Adrenal gland (tissue), 12 donors: ENCODE data around the gene CLCN7. TPM values are rescaled to one million over a fixed set of nuclear protein-coding genes. Genes with fewer than 3 reads are reported as not detected.

Experiments
- DNase-seq, 7 donors: peaks; one replicate each; pipeline ENCODE4 v3.0.0-alpha.2; 2019 to 2020
- H3K27ac ChIP-seq, 5 donors: fragments of 200-600 bp; sonication (generic) in 4 of 5; 1 replicate in 3 of 5; 2 replicates in 2 of 5; pipeline versions ENCODE4 v1.5.1 to v1.8.0; 2016 to 2020; ENCODE audit warnings: mild to moderate bottlenecking in 1 of 5
- H3K27me3 ChIP-seq: fragments of 200-600 bp; 2 replicates; pipeline ENCODE4 v1.8.0; 2021
- H3K36me3 ChIP-seq, 2 donors: fragments of 200-600 bp; replicated peaks in 1 of 2; 1 replicate in 1 of 2; 2 replicates in 1 of 2; pipeline versions ENCODE4 v1.5.1 to v1.8.0; 2018 to 2022
- H3K4me1 ChIP-seq, 2 donors: fragments of 200-600 bp; replicated peaks in 1 of 2; 1 replicate in 1 of 2; 2 replicates in 1 of 2; pipeline versions ENCODE4 v1.5.1 to v1.8.0; 2018 to 2021
- H3K4me3 ChIP-seq, 4 donors: fragments of 200-600 bp; sonication (generic) in 3 of 4; one replicate each; pipeline ENCODE4 v1.5.1; 2016 to 2018
- H3K9me3 ChIP-seq, 3 donors: fragments of 200-600 bp; sonication (generic) in 1 of 3; replicated peaks in 1 of 3; 1 replicate in 2 of 3; 2 replicates in 1 of 3; pipeline versions ENCODE4 v1.5.1 to v1.8.0; 2016 to 2021
- POLR2A ChIP-seq, 2 donors: fragments of 450-650 bp; IDR thresholded peaks; one replicate each; pipeline ENCODE4 v1.6.1; 2017; ENCODE audit warnings: antibody characterized with exemption in 2 of 2, mild to moderate bottlenecking in 2 of 2, moderate library complexity in 1 of 2
- WGBS, 4 donors: extraction: QIAGEN DNeasy Blood & Tissue Kit in 2 of 4; methylation state at CpG; one replicate each; pipeline versions ENCODE4 v1.1.5 to v1.1.7; 2013 to 2017; 5-methylcytosine and 5-hydroxymethylcytosine counted together
- intact Hi-C, 2 donors: fragments of 100-400 bp; cut with DNase I; formaldehyde crosslinking; loops; one replicate each; pipeline versions ENCODE4 v1.14.1 to v1.15.0; 2022 to 2023
- polyA plus RNA-seq, 3 donors: library from polyadenylated mRNA; stranded (reverse); fragments of 200-250 nt in 2 of 3; fragments of 350-450 nt in 1 of 3; fragmentation: Illumina TruSeq in 1 of 3; extraction: RNeasy Lipid Tissue Mini Kit (QIAGEN cat#74804) in 1 of 3; gene quantifications; one replicate each; pipeline ENCODE4 v1.2.3, GENCODE V29; 2013 to 2014
- total RNA-seq, 9 donors: library from RNA; depleted of rRNA in 4 of 9; stranded (reverse); fragments of >200 nt in 4 of 9; fragments of 120-200 nt in 1 of 9; fragmentation: NEBNext Ultra II Directional in 1 of 9; extraction: Animal tissue kit (Norgen Biotek cat#: 25700) in 1 of 9; gene quantifications; one replicate each; pipeline versions ENCODE4 v1.1.0 to v1.2.4, GENCODE V29; 2013 to 2023
- TF ChIP-seq, protein P1 (sequence below), 6 experiments: fragments of 450-650 bp in 4 of 6; fragments of 200-600 bp in 2 of 6; sonication (generic) in 1 of 6; IDR thresholded peaks; 1 replicate in 5 of 6; 2 replicates in 1 of 6; pipeline versions ENCODE4 v1.5.1 to v1.8.0; 2016 to 2021; ENCODE audit warnings: antibody characterized with exemption in 6 of 6, mild to moderate bottlenecking in 2 of 6, moderate library complexity in 1 of 6
- donor health status: healthy with polysubstance abuse.
- donor health status: Bipolar disorder and iron deficiency.
- donor health status: DM: yes; HTN: yes; CAD: no.
- donor health status: DM: no; HTN: no; CAD: no.
- donor health status: DM: no; HTN: no; CAD: no.
- donor health status: DM: yes; HTN: yes; CAD: no.

Gene CLCN7
- total and polyA plus RNA-seq, 12 donors = 25.3 to 369 (median 127) TPM

DNA sequence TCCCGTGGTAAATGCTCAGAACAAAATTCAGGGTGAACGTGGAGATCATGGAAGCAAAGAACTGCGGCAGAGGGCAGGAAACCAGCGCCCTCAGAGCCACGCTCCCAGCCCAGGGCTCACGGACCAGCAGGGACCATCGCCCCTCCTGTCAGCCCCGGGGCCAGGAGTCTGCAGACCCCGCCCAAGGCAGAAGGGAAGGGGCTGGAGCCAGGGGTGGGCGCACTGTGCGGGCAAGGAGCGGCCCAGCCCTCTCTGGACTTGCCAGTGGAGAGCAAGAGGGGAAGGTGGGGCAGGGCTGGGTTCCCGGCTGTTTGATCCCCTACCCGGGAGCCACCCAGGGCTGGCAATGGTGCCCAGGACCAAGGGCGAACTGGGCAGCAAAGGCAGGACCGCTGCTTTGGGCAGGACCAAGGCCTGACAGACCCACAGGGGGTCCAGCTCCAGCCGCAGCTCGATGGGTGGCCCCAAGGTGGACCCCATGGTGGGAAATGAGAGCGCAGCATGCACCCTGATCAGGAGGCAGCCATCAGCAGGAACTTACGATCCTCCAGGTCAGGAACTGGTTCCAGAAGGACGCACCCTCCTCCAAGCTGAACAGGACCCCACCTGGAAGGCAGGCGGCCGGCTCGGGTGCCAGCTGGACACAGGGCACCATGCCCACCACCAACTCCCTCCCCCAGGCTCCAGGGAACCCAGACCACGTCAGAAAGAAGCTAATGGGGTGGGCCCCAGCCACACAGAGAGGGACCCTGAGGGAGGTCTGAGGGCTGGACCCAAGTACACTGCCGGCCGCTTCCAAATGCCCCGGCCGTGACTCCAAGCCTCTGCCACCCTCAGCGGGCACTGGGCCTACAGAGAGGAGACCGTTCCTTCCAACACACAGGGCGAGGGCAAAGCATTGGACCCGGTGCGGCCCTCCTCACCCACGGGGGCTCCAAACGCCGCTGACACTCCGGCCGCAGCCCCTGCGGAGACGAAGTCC is 19.3 kb downstream of the CLCN7 start:
- Histone ChIP-seq H3K27ac (no peak overlapping the region), H3K27me3 (no peaks in the 10 kb centered on the region), H3K36me3 (peaks cover 0 to 88% of the 10 kb centered on the region in 2 donors), H3K9me3 (no peaks in the 10 kb centered on the region), H3K4me1 (peaks cover 0 to under 1% of the 10 kb centered on the region in 2 donors), H3K4me3 (no peak overlapping the region)
- WGBS, 4 donors = 89 to 96% (median 93%) methylated on average over 16 to 41 of the region's 41 CpGs
- TF ChIP-seq, protein P1, sequence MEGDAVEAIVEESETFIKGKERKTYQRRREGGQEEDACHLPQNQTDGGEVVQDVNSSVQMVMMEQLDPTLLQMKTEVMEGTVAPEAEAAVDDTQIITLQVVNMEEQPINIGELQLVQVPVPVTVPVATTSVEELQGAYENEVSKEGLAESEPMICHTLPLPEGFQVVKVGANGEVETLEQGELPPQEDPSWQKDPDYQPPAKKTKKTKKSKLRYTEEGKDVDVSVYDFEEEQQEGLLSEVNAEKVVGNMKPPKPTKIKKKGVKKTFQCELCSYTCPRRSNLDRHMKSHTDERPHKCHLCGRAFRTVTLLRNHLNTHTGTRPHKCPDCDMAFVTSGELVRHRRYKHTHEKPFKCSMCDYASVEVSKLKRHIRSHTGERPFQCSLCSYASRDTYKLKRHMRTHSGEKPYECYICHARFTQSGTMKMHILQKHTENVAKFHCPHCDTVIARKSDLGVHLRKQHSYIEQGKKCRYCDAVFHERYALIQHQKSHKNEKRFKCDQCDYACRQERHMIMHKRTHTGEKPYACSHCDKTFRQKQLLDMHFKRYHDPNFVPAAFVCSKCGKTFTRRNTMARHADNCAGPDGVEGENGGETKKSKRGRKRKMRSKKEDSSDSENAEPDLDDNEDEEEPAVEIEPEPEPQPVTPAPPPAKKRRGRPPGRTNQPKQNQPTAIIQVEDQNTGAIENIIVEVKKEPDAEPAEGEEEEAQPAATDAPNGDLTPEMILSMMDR (IDR thresholded peaks at IDR 0.05) = no peak
- no peak for TF ChIP-seq POLR2A (IDR thresholded peaks at IDR 0.05)
- intact Hi-C loops = no loop called here
- no peak for DNase-seq

DNA sequence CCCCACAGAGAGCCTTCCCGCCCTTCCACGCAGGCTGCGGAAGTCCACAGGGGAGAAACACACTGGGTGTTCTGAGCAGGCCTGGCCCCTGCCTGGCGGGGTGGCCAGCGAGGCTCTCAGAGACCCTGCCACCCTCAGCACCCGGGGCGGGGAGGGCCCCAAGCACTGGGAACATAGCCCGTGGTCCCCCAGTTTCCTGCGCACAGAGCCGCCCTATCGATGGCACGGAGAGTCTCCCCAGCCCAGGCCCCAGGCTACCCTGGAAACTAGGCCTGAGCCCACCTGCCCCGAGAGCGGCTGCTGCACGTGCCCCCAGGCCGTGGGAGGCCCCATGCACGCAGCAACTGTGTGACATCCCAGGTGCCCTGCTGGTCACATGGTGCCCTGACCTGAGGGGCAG is 20.3 kb downstream of the CLCN7 start:
- 90 to 100% (median 96%) methylated on average over 5 to 17 of the region's 17 CpGs for WGBS, 4 donors

DNA sequence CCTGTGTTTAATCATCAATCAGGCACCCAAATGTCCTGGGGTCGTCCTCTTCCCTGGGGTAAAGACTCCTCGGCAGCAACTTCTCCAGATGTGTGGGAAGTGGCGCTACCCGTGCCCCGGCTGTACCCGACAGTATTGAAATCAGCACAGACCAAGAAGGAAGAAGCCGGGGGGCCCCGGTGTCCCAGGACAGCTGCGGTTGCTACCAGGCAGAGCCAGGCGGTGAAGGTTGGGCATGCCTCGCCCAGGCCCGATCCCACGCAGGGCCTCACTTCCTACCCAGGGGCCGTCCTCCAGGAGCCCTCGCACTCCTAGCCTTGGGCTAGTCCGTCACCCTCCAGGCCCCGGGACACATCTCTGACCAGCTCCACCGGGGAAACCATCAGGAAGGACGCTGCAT is 21.5 kb downstream of the CLCN7 start:
- no peak for DNase-seq
- no peak overlapping the region for H3K4me3 ChIP-seq
- H3K9me3 ChIP-seq = no peaks in the 10 kb centered on the region
- TF ChIP-seq, protein P1 (IDR thresholded peaks at IDR 0.05) = no peak
- no peak for TF ChIP-seq POLR2A (IDR thresholded peaks at IDR 0.05)
- H3K27ac ChIP-seq = no peak overlapping the region
- H3K27me3 ChIP-seq = no peaks in the 10 kb centered on the region
- peaks cover 0 to 98% of the 10 kb centered on the region in 2 donors for H3K36me3 ChIP-seq
- intact Hi-C loops = no loop called here
- H3K4me1 ChIP-seq = no peaks in the 10 kb centered on the region
- 93 to 97% (median 94%) methylated on average over 4 to 19 of the region's 19 CpGs for WGBS, 4 donors

More for the DNA sequence above, 20.3 kb downstream of the CLCN7 start:
- Histone ChIP-seq H3K4me3 (no peak overlapping the region), H3K36me3 (peaks cover 0 to 92% of the 10 kb centered on the region in 2 donors), H3K4me1 (no peaks in the 10 kb centered on the region), H3K27me3 (no peaks in the 10 kb centered on the region), H3K27ac (no peak overlapping the region), H3K9me3 (no peaks in the 10 kb centered on the region)
- no peak for TF ChIP-seq POLR2A (IDR thresholded peaks at IDR 0.05)
- TF ChIP-seq, protein P1 (IDR thresholded peaks at IDR 0.05) = no peak
- DNase-seq = no peak
- intact Hi-C loops = no loop called here

DNA sequence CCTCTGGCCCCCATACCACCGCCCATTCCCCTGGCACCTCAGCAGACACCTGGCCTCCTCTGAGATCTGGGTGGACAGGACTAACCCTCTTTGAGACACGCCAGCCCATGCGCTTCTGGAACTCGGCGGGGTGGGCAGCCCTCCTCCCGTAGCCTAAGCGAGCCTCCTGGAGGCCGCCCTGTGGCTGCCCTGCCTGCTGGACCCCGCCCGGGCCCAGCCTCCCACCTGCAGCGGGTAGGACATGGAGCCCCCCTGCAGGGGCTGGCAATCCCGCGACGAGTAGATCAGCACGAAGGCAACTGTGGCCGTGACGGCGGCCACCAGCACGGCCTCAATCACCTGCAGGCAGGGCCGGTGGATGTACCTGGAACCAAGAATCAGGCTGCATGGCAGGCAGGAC is 22.3 kb downstream of the CLCN7 start:
- H3K4me1 ChIP-seq = no peaks in the 10 kb centered on the region
- intact Hi-C loops = no loop called here
- no peak overlapping the region for H3K4me3 ChIP-seq
- peaks cover 0 to 98% of the 10 kb centered on the region in 2 donors for H3K36me3 ChIP-seq
- no peaks in the 10 kb centered on the region for H3K27me3 ChIP-seq
- H3K27ac ChIP-seq = no peak overlapping the region
- whole genome bisulfite sequencing, 4 donors = 62 to 98% (median 95%) methylated on average over 2 to 20 of the region's 20 CpGs
- TF ChIP-seq, protein P1 (IDR thresholded peaks at IDR 0.05) = no peak
- no peak for TF ChIP-seq POLR2A (IDR thresholded peaks at IDR 0.05)
- no peak for DNase-seq
- no peaks in the 10 kb centered on the region for H3K9me3 ChIP-seq
